Osteoblast (primary cell): ENCODE data around the gene COG5. TPM values are rescaled to one million over a fixed set of nuclear protein-coding genes. Genes with fewer than 3 reads are reported as not detected.

Experiments
- DNase-seq: peaks from one replicate; pipeline ENCODE4 v3.0.0; 2011; ENCODE audit warnings: low spot score, mixed read lengths; ENCODE audit not compliant: insufficient read length; ENCODE audit errors: missing footprints
- H2AFZ ChIP-seq: 2 replicates; pipeline ENCODE4 v1.6.0; 2011; ENCODE audit warnings: mild to moderate bottlenecking, low read length
- H3K27ac ChIP-seq: 2 replicates; pipeline ENCODE4 v1.5.1; 2011; ENCODE audit warnings: mild to moderate bottlenecking, low read depth, low read length, moderate library complexity
- H3K27me3 ChIP-seq: 2 replicates; pipeline ENCODE4 v1.6.0; 2012; ENCODE audit warnings: mild to moderate bottlenecking, control low read depth, inconsistent platforms, low read length, moderate library complexity; ENCODE audit not compliant: insufficient read depth
- H3K36me3 ChIP-seq: 2 replicates; pipeline ENCODE4 v1.5.1; 2011; ENCODE audit warnings: mild to moderate bottlenecking, low read length, control low read depth, moderate library complexity; ENCODE audit not compliant: insufficient read depth
- H3K4me1 ChIP-seq: 2 replicates; pipeline ENCODE4 v1.5.1; 2011; ENCODE audit warnings: mild to moderate bottlenecking, low read length, control low read depth, moderate library complexity; ENCODE audit not compliant: insufficient read depth
- H3K4me2 ChIP-seq: 2 replicates; pipeline ENCODE4 v1.6.0; 2011; ENCODE audit warnings: mild to moderate bottlenecking, low read length; ENCODE audit not compliant: insufficient read depth
- H3K4me3 ChIP-seq: fragments of 200-600 bp; sonication (generic); 3 replicates; pipeline ENCODE4 v1.5.1; 2012; ENCODE audit warnings: mild to moderate bottlenecking, low read length, inconsistent platforms; ENCODE audit not compliant: insufficient read depth
- H3K79me2 ChIP-seq: 2 replicates; pipeline ENCODE4 v1.6.0; 2012; ENCODE audit warnings: mild to moderate bottlenecking, low read length, control low read depth, inconsistent platforms; ENCODE audit not compliant: insufficient read depth
- H3K9me3 ChIP-seq: 2 replicates; pipeline ENCODE4 v1.5.1; 2011; ENCODE audit warnings: low read depth, low read length, control low read depth
- H4K20me1 ChIP-seq: 2 replicates; pipeline ENCODE4 v1.6.0; 2012; ENCODE audit warnings: mild to moderate bottlenecking, low read length, control low read depth; ENCODE audit not compliant: insufficient read depth
- CTCF ChIP-seq: IDR thresholded peaks from 2 replicates; pipeline ENCODE4 v1.5.1; 2011; ENCODE audit warnings: mild to moderate bottlenecking, low read depth, low read length, moderate library complexity; ENCODE audit errors: extremely low read depth
- total RNA-seq: library from RNA; depleted of rRNA; stranded (reverse); fragments of >200 nt; gene quantifications from 2 replicates; pipeline ENCODE4 v1.2.3, GENCODE V29; 2012

Gene COG5
- total RNA-seq, 1 donor = 29.7 TPM

- Histone ChIP-seq H3K27ac (peak overlapping the region; percentile 80), H3K4me2 (peak overlapping the region; percentile 56), H2AFZ (no peak overlapping the region), H3K27me3 (no peaks in the 10 kb centered on the region), H3K4me1 (peaks cover 24% of the 10 kb centered on the region), H3K9me3 (no peaks in the 10 kb centered on the region), H3K36me3 (peaks cover 20% of the 10 kb centered on the region), H3K79me2 (no peaks in the 10 kb centered on the region), H3K4me3 (no peak overlapping the region), H4K20me1 (no peaks in the 10 kb centered on the region)
- DNase-seq = no peak
- no peak for TF ChIP-seq CTCF
These were observed 31.4 kb upstream of the COG5 start for GRCh38 chr7:107594961-107595737.

GRCh38 chr7:107593025-107593410 is 29.3 kb upstream of the COG5 start:
- Histone ChIP-seq H4K20me1 (no peaks in the 10 kb centered on the region), H2AFZ (no peak overlapping the region), H3K4me2 (no peak overlapping the region), H3K4me3 (no peak overlapping the region), H3K9me3 (no peaks in the 10 kb centered on the region), H3K27ac (no peak overlapping the region), H3K4me1 (peaks cover 24% of the 10 kb centered on the region), H3K27me3 (no peaks in the 10 kb centered on the region), H3K79me2 (peaks cover 11% of the 10 kb centered on the region), H3K36me3 (peaks cover 14% of the 10 kb centered on the region)
- no peak for DNase-seq
- no peak for TF ChIP-seq CTCF

- DNase-seq = no peak
- no peak overlapping the region for H3K4me3 ChIP-seq
- H3K4me2 ChIP-seq = peak overlapping the region; percentile 21
- peaks cover 10% of the 10 kb centered on the region for H3K36me3 ChIP-seq
- H3K79me2 ChIP-seq = peaks cover 11% of the 10 kb centered on the region
- peaks cover 24% of the 10 kb centered on the region for H3K4me1 ChIP-seq
- peak overlapping the region; percentile 58 for H3K27ac ChIP-seq
- TF ChIP-seq CTCF = no peak
- H3K27me3 ChIP-seq = no peaks in the 10 kb centered on the region
- no peak overlapping the region for H2AFZ ChIP-seq
- H3K9me3 ChIP-seq = no peaks in the 10 kb centered on the region
- no peaks in the 10 kb centered on the region for H4K20me1 ChIP-seq
These were observed 28.8 kb upstream of the COG5 start for GRCh38 chr7:107592361-107593024.

GRCh38 chr7:107591421-107591820 is 27.7 kb upstream of the COG5 start:
- peaks cover 24% of the 10 kb centered on the region for H3K4me1 ChIP-seq
- no peak overlapping the region for H2AFZ ChIP-seq
- H3K36me3 ChIP-seq = peaks cover 8% of the 10 kb centered on the region
- H3K27ac ChIP-seq = no peak overlapping the region
- H3K27me3 ChIP-seq = no peaks in the 10 kb centered on the region
- H3K79me2 ChIP-seq = peaks cover 15% of the 10 kb centered on the region
- TF ChIP-seq CTCF = no peak
- no peak overlapping the region for H3K4me2 ChIP-seq
- H3K9me3 ChIP-seq = no peaks in the 10 kb centered on the region
- no peaks in the 10 kb centered on the region for H4K20me1 ChIP-seq
- H3K4me3 ChIP-seq = no peak overlapping the region
- DNase-seq = no peak
